OCI-LY7 (cell line): ENCODE measurements around the gene SND1.

ENCODE experiments used
- EZH2phosphoT487 ChIP-seq: fragments of 200-600 bp; sonication (generic); IDR thresholded peaks from 2 replicates; pipeline ENCODE4 v1.6.1; 2018; ENCODE audit warnings: low read depth, borderline replicate concordance, mild to moderate bottlenecking, mixed run types, antibody characterized with exemption, low read length, moderate library complexity, mixed read lengths
- TF ChIP-seq, protein P1 (sequence below): fragments of 200-600 bp; sonication (generic); conservative IDR thresholded peaks from 2 replicates; pipeline ENCODE4 v1.5.1; 2014; ENCODE audit warnings: mild to moderate bottlenecking, antibody characterized with exemption, low read length, moderate library complexity, mixed read lengths

DNA sequence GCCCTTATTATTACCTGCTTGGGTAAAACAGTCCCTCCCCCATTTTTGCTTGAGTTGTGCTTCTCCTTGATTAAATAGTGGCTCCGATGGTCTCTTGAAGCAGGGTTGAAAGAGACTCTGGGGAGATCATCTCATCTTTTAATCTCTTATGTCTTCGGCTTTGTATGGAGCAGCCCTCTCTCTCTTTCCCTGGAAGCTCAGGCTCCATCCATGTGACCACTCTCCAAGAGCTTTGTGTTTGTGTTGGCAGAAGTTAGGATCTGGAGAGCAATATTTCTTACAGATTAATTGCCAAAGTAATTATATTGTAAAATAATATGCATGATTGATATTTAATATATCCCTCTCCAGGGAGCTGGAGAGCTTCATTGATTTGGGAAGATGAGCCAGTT lies 302.4 kb downstream of the SND1 start:
- TF ChIP-seq, protein P1, sequence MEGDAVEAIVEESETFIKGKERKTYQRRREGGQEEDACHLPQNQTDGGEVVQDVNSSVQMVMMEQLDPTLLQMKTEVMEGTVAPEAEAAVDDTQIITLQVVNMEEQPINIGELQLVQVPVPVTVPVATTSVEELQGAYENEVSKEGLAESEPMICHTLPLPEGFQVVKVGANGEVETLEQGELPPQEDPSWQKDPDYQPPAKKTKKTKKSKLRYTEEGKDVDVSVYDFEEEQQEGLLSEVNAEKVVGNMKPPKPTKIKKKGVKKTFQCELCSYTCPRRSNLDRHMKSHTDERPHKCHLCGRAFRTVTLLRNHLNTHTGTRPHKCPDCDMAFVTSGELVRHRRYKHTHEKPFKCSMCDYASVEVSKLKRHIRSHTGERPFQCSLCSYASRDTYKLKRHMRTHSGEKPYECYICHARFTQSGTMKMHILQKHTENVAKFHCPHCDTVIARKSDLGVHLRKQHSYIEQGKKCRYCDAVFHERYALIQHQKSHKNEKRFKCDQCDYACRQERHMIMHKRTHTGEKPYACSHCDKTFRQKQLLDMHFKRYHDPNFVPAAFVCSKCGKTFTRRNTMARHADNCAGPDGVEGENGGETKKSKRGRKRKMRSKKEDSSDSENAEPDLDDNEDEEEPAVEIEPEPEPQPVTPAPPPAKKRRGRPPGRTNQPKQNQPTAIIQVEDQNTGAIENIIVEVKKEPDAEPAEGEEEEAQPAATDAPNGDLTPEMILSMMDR: no peak
- TF ChIP-seq EZH2phosphoT487: no peak
